ENCODE data around the gene ARFIP2. TPM values are rescaled to one million over a fixed set of nuclear protein-coding genes. Genes with fewer than 3 reads are reported as not detected.

Gene ARFIP2
- total RNA-seq, 4 donors from 2014 or later = 56.6 to 77.5 (median 63.9) TPM

- intact Hi-C loops (cut with DNase I; ENCODE audit: low total_unique reads) = no loop called here
- DNase-seq (ENCODE audit: low spot score in 2 of 2) = peak in 1 of 2 donors; percentile 70
- TF ChIP-seq CTCF (IDR thresholded peaks at IDR 0.05) = no peak
- TF ChIP-seq POLR2A (IDR thresholded peaks at IDR 0.05) = no peak
- no peak overlapping the region for H3K4me3 ChIP-seq (ENCODE audit: low read depth, poor library complexity, severe bottlenecking)
- 65 to 70% methylated on average over 7 of the region's 7 CpGs for WGBS, 2 donors
Observed at GRCh38 chr11:6498121-6498520, 17.0 kb upstream of the ARFIP2 start.

GRCh38 chr11:6497069-6497839, 16.1 kb upstream of the ARFIP2 start, which contains the start of gene DNHD1:
TSS of gene DNHD1 (plus strand) at chr11:6497280. CDS start at chr11:6498216, 936 bp downstream.
- TF ChIP-seq POLR2A (IDR thresholded peaks at IDR 0.05) (no peak), CTCF (IDR thresholded peaks at IDR 0.05) (no peak)
- intact Hi-C loops (cut with DNase I; ENCODE audit: low total_unique reads) = no loop called here
- H3K4me3 ChIP-seq (ENCODE audit: low read depth, poor library complexity, severe bottlenecking) = no peak within 1 kb of the TSS
- 55 to 57% methylated on average over 33 of the region's 33 CpGs for WGBS, 2 donors
- peak in 1 of 2 donors; percentile 69 for DNase-seq (ENCODE audit: low spot score in 2 of 2)

GRCh38 chr11:6489306-6489705, 8.2 kb upstream of the ARFIP2 start:
- no peak overlapping the region for H3K4me3 ChIP-seq (ENCODE audit: low read depth, poor library complexity, severe bottlenecking)
- intact Hi-C loops (cut with DNase I; ENCODE audit: low total_unique reads) = no loop called here
- no peak for DNase-seq (ENCODE audit: low spot score in 2 of 2)
- TF ChIP-seq CTCF (IDR thresholded peaks at IDR 0.05) (no peak), POLR2A (IDR thresholded peaks at IDR 0.05) (no peak)
- WGBS, 2 donors = 89 to 90% methylated on average over 4 of the region's 4 CpGs

GRCh38 chr11:6488821-6489220, 7.7 kb upstream of the ARFIP2 start:
- no peak for DNase-seq (ENCODE audit: low spot score in 2 of 2)
- no peak overlapping the region for H3K4me3 ChIP-seq (ENCODE audit: low read depth, poor library complexity, severe bottlenecking)
- 93 to 97% methylated on average over 3 of the region's 3 CpGs for WGBS, 2 donors
- intact Hi-C loops (cut with DNase I; ENCODE audit: low total_unique reads) = no loop called here
- TF ChIP-seq CTCF (IDR thresholded peaks at IDR 0.05) (no peak), POLR2A (IDR thresholded peaks at IDR 0.05) (no peak)

GRCh38 chr11:6488342-6488741, 7.2 kb upstream of the ARFIP2 start:
- intact Hi-C loops (cut with DNase I; ENCODE audit: low total_unique reads) = no loop called here
- H3K4me3 ChIP-seq (ENCODE audit: low read depth, poor library complexity, severe bottlenecking) = no peak overlapping the region
- TF ChIP-seq CTCF (IDR thresholded peaks at IDR 0.05) = no peak
- no peak for TF ChIP-seq POLR2A (IDR thresholded peaks at IDR 0.05)
- WGBS, 2 donors = 89 to 93% methylated on average over 6 of the region's 6 CpGs
- no peak for DNase-seq (ENCODE audit: low spot score in 2 of 2)
